GM12878 (cell line): ENCODE data around the gene EOLA1. TPM values are rescaled to one million over a fixed set of nuclear protein-coding genes. Genes with fewer than 3 reads are reported as not detected.

ENCODE experiments used
- ATAC-seq: fragments of 200-7000 bp; cut with Tn5 transposase; 3 replicates; pipeline ENCODE4 v1.9.1; 2020; ENCODE audit warnings: mild to moderate bottlenecking, moderate library complexity
- BruUV-seq: library from RNA; stranded (reverse); fragments of 400-500 nt; replicated peaks from 2 replicates; lab custom pipeline; 2021; lab: Mats Ljungman, UMichigan
- CTCF ChIA-PET: fragments of 300-600 bp; sonication (Branson Sonifier 250); formaldehyde crosslinking; extraction: SDS; loops from one replicate; lab custom pipeline; 2021; ENCODE audit warnings: inconsistent platforms; lab: Yijun Ruan, JAX
- POLR2A ChIA-PET: fragments of 350-600 bp; formaldehyde crosslinking; extraction: SDS; loops from one replicate; lab custom pipeline; 2021; ENCODE audit warnings: inconsistent platforms; lab: Charles Lee
- RAD21 ChIA-PET: fragments of 300-600 bp; sonication (Branson Sonifier 250); formaldehyde crosslinking; loops from one replicate; lab custom pipeline; 2023; ENCODE audit warnings: antibody characterized with exemption; ENCODE audit not compliant: unreplicated experiment; lab: Charles Lee
- SMC1A ChIA-PET: fragments of 300-600 bp; sonication (Branson Sonifier 250); formaldehyde crosslinking; loops from one replicate; lab custom pipeline; 2023; ENCODE audit not compliant: unreplicated experiment, uncharacterized antibody; lab: Charles Lee
- DNase-seq: peaks from one replicate; pipeline ENCODE4 v3.0.0-alpha.2; 2011; ENCODE audit warnings: low read depth, low spot score
- FAIRE-seq: peaks from 3 replicates; lab custom pipeline; 2011; peaks lifted over from hg19 to GRCh38; lab: Jason Lieb, UNC
- H2AFZ ChIP-seq: 2 replicates; pipeline ENCODE4 v1.6.0; 2011; ENCODE audit warnings: low read depth, low read length, control low read depth; ENCODE audit not compliant: control insufficient read depth
- H3K27ac ChIP-seq: 2 replicates; pipeline ENCODE4 v1.5.1; 2011; ENCODE audit warnings: control low read depth; ENCODE audit not compliant: control insufficient read depth, insufficient read depth
- H3K27me3 ChIP-seq, 2 experiments: replicated peaks in 1 of 2; 2 replicates each; pipeline versions ENCODE4 v1.6.0 to v1.6.1; 2011; ENCODE audit warnings: low read length in 1 of 2; ENCODE audit not compliant: control insufficient read depth in 2 of 2, insufficient read depth in 2 of 2
- H3K36me3 ChIP-seq, 2 experiments: 2 replicates each; pipeline ENCODE4 v1.5.1; 2011; ENCODE audit warnings: low read length in 1 of 2; ENCODE audit not compliant: control insufficient read depth in 2 of 2, insufficient read depth in 2 of 2
- H3K4me1 ChIP-seq: 2 replicates; pipeline ENCODE4 v1.6.1; 2011; ENCODE audit warnings: mild to moderate bottlenecking, low read length, moderate library complexity, mixed read lengths; ENCODE audit not compliant: control insufficient read depth, insufficient read depth
- H3K4me2 ChIP-seq: 2 replicates; pipeline ENCODE4 v1.6.0; 2011; ENCODE audit warnings: control low read depth; ENCODE audit not compliant: control insufficient read depth, insufficient read depth
- H3K4me3 ChIP-seq: fragments of 200-600 bp; sonication (generic); 2 replicates; pipeline ENCODE4 v1.5.1; 2016
- H3K79me2 ChIP-seq: 2 replicates; pipeline ENCODE4 v1.6.0; 2011; ENCODE audit warnings: low read length; ENCODE audit not compliant: control insufficient read depth, insufficient read depth
- H3K9ac ChIP-seq: 2 replicates; pipeline ENCODE4 v1.8.0; 2011; ENCODE audit warnings: low read length, control low read depth, mixed read lengths; ENCODE audit not compliant: control insufficient read depth, insufficient read depth
- H3K9me3 ChIP-seq: replicated peaks from 3 replicates; pipeline ENCODE4 v1.5.1; 2011; ENCODE audit warnings: mild to moderate bottlenecking, low read length; ENCODE audit not compliant: control insufficient read depth, insufficient read depth
- H4K20me1 ChIP-seq: 2 replicates; pipeline ENCODE4 v1.6.0; 2011; ENCODE audit not compliant: control insufficient read depth, insufficient read depth
- MYB ChIP-seq: fragments of 150-350 bp; IDR thresholded peaks from 2 replicates; pipeline ENCODE4 v1.6.1; 2014; ENCODE audit warnings: mild to moderate bottlenecking, low read depth, low read length, borderline replicate concordance
- TCF3 ChIP-seq: IDR thresholded peaks from 2 replicates; pipeline ENCODE4 v1.6.1; 2012; ENCODE audit warnings: low read depth, mild to moderate bottlenecking, low read length, borderline replicate concordance; ENCODE audit not compliant: insufficient read depth
- ZNF24 ChIP-seq: fragments of 450-650 bp; IDR thresholded peaks from 2 replicates; pipeline ENCODE4 v1.6.1; 2017; ENCODE audit warnings: antibody characterized with exemption, mild to moderate bottlenecking
- WGBS: methylation state at CpG from one replicate; pipeline ENCODE4 v1.1.6; 2016; ENCODE audit warnings: low lambda C conversion rate; ENCODE audit not compliant: insufficient replicate concordance, insufficient coverage; ENCODE audit errors: missing lambda C conversion rate; 5-methylcytosine and 5-hydroxymethylcytosine counted together
- in situ Hi-C: fragments of 300-500 bp; cut with MboI; formaldehyde crosslinking; loops from 9 replicates; pipeline ENCODE4 v1.14.3; 2018; ENCODE audit warnings: mixed read lengths
- intact Hi-C: fragments of 100-400 bp; cut with micrococcal nuclease; formaldehyde crosslinking; loops from one replicate; pipeline ENCODE4 v1.14.2; 2022; ENCODE audit not compliant: unreplicated experiment
- polyA plus RNA-seq, 11 experiments: library from polyadenylated mRNA; depleted of rRNA in 4 of 11; unstranded in 6 of 11; stranded (reverse) in 5 of 11; fragments of >200 nt; fragmentation: Nextera tagmentation in 4 of 11; fragmentation: Illumina TruSeq in 1 of 11; extraction: Ambion mirVana in 4 of 11; extraction: Trizol in 1 of 11; gene quantifications; 1 replicate in 1 of 11; 2 replicates in 10 of 11; pipeline versions ENCODE4 v1.2.1 to v1.2.3, GENCODE V29; 2011 to 2016; ENCODE audit warnings: inconsistent platforms in 2 of 11, missing spikeins in 2 of 11, low read depth in 1 of 11
- total RNA-seq, 4 experiments: library from RNA; depleted of rRNA in 3 of 4; stranded (reverse); fragments of >200 nt in 3 of 4; fragmentation: Illumina TruSeq in 1 of 4; extraction: Trizol in 1 of 4; gene quantifications; 2 replicates each; pipeline versions ENCODE4 v1.2.1 to v1.2.3, GENCODE V29; 2013 to 2021
- TF ChIP-seq, protein P1 (sequence below): fragments of 450-650 bp; IDR thresholded peaks from 2 replicates; pipeline ENCODE4 v1.6.1; 2018; ENCODE audit warnings: borderline replicate concordance, mild to moderate bottlenecking; ENCODE audit not compliant: partially characterized antibody

The EOLA1 gene
- total and polyA plus RNA-seq, 10 of the 15 experiments (the other 5 are each of a cell fraction or from before 2014, with no cell fraction given): 9.2 to 42.3 (median 24.3) TPM

DNA sequence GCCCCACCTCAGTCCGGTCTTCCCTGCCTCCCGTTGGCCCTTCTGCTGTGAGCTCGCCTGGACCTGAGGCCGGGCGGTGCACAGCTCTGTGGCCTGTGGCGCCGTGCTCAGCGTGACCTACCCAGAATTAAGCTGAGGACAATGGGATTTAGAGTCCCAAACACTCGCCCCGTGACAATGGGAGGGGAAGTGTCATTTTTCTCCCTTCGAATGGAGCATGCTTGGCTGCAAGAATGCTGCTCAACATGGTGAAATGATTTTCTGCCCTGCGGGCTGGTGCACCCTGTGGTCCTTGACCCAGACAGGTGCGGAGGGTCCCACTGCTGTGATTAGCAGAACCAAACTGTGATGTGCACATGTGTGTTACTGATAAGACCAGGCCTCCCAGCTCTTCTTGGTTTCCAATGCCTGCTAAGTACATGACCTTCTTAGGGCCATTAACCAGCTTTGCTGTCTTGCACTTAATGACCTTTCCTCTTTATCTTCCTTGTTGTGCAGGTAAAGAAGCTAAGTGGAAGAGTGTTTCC is 772 bp downstream of the EOLA1 start:
- SMC1A ChIA-PET: interaction anchor here (3.4 kb wide), 1 partner anchor 10 kb away, joined by 16 read pairs; no protein-coding TSS in a partner anchor
- BruUV-seq: no TSS peak
- Histone ChIP-seq H3K4me2 (peak overlapping the region; percentile 34), H3K9ac (peak overlapping the region; percentile 70), H3K36me3 (no peaks in the 10 kb centered on the region), H3K4me1 (peaks cover 4% of the 10 kb centered on the region; the same call in 1 of the 2 replicates), H2AFZ (no peak overlapping the region; the same call in 1 of the 2 replicates), H3K4me3 (peak overlapping the region; percentile 74), H3K27ac (peak overlapping the region; percentile 85), H3K9me3 (no peaks in the 10 kb centered on the region), H3K27me3 (no peaks in the 10 kb centered on the region), H4K20me1 (no peaks in the 10 kb centered on the region), H3K79me2 (peaks cover 9% of the 10 kb centered on the region)
- intact Hi-C loops: loop anchor here (2.0 kb wide), 1 partner anchor 37 kb away; the partner anchor contains the start of gene IDS
- DNase-seq (no peak), ATAC-seq (no peak), FAIRE-seq (no peak)
- POLR2A ChIA-PET: interaction anchor here (3.8 kb wide), 1 partner anchor 398 kb away, joined by 34 read pairs; the partner anchor contains the start of gene EOLA2
- RAD21 ChIA-PET: interaction anchor here (1.1 to 3.2 kb wide), 2 partner anchors 14 to 29 kb away, joined by 3 to 27 read pairs; no protein-coding TSS in a partner anchor
- TF ChIP-seq TCF3: no peak
- TF ChIP-seq, protein P1, sequence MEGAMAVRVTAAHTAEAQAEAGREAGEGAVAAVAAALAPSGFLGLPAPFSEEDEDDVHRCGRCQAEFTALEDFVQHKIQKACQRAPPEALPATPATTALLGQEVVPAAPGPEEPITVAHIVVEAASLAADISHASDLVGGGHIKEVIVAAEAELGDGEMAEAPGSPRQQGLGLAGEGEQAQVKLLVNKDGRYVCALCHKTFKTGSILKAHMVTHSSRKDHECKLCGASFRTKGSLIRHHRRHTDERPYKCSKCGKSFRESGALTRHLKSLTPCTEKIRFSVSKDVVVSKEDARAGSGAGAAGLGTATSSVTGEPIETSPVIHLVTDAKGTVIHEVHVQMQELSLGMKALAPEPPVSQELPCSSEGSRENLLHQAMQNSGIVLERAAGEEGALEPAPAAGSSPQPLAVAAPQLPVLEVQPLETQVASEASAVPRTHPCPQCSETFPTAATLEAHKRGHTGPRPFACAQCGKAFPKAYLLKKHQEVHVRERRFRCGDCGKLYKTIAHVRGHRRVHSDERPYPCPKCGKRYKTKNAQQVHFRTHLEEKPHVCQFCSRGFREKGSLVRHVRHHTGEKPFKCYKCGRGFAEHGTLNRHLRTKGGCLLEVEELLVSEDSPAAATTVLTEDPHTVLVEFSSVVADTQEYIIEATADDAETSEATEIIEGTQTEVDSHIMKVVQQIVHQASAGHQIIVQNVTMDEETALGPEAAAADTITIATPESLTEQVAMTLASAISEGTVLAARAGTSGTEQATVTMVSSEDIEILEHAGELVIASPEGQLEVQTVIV: peak; percentile 35
- TF ChIP-seq ZNF24: no peak
- no peak for TF ChIP-seq MYB
- 31% methylated on average over 13 of the region's 13 CpGs for WGBS
- CTCF ChIA-PET: no interaction called here
- in situ Hi-C loops: no loop called here
